Fibroblast of lung (primary cell): ENCODE results near the gene TRPM3.

Experiments
- CTCF ChIP-seq, 2 donors: IDR thresholded peaks in 1 of 2; conservative IDR thresholded peaks in 1 of 2; 1 replicate in 1 of 2; 2 replicates in 1 of 2; pipeline ENCODE4 v1.5.1; 2011 to 2012; ENCODE audit warnings: low read length in 2 of 2, control low read depth in 1 of 2, inconsistent platforms in 1 of 2, low read depth in 1 of 2, mild to moderate bottlenecking in 1 of 2
- EZH2 ChIP-seq: IDR thresholded peaks from 2 replicates; pipeline ENCODE4 v1.5.1; 2012; ENCODE audit warnings: low read length, control low read depth, mild to moderate bottlenecking; ENCODE audit errors: missing control alignments

- TF ChIP-seq CTCF (conservative IDR thresholded peaks at IDR 0.05 in 1 of 2, IDR thresholded peaks at IDR 0.05 in 1 of 2; ENCODE audit: low read depth in 1 of 2, low read length in 2 of 2) (no peak), EZH2 (no peak)
These were observed 542.7 kb downstream of the TRPM3 start for GRCh38 chr9:70578720-70579119.
